Mesenchymal stem cell (in vitro differentiated cells and primary cell): ENCODE data around the gene HSFX3.
"Not testable (repeated sequence)": the region's sequence is repeated elsewhere in the genome, so short reads cannot be mapped to it uniquely, and the experiment has no call there.

Experiments
- DNase-seq: peaks from one replicate; pipeline ENCODE4 v3.0.0-alpha.2; 2013
- H2AFZ ChIP-seq: one replicate; pipeline ENCODE4 v1.6.1; 2013; ENCODE audit warnings: low read depth, mild to moderate bottlenecking, control low read depth, inconsistent platforms, low read length, moderate library complexity
- H2AK5ac ChIP-seq: 2 replicates; pipeline ENCODE4 v1.6.1; 2013; ENCODE audit warnings: low read length, moderate library complexity, mild to moderate bottlenecking, inconsistent platforms; ENCODE audit not compliant: severe bottlenecking
- H2BK120ac ChIP-seq: one replicate; pipeline ENCODE4 v1.6.1; 2013; ENCODE audit warnings: low read depth, mild to moderate bottlenecking, inconsistent platforms, low read length, moderate library complexity
- H2BK12ac ChIP-seq, 2 experiments: one replicate each; pipeline ENCODE4 v1.6.1; 2013; ENCODE audit warnings: inconsistent platforms in 2 of 2, low read length in 2 of 2, mild to moderate bottlenecking in 2 of 2, moderate library complexity in 2 of 2, control low read depth in 1 of 2
- H2BK15ac ChIP-seq: one replicate; pipeline ENCODE4 v1.6.1; 2013; ENCODE audit warnings: mild to moderate bottlenecking, low read depth, inconsistent platforms; ENCODE audit not compliant: poor library complexity, severe bottlenecking
- H2BK5ac ChIP-seq: 2 replicates; pipeline ENCODE4 v1.6.1; 2013; ENCODE audit warnings: low read depth, mild to moderate bottlenecking, low read length, control low read depth, inconsistent platforms; ENCODE audit not compliant: poor library complexity, severe bottlenecking
- H3K14ac ChIP-seq, 2 experiments: one replicate each; pipeline ENCODE4 v1.6.1; 2013; ENCODE audit warnings: inconsistent platforms in 2 of 2, low read length in 2 of 2, control low read depth in 1 of 2, mild to moderate bottlenecking in 1 of 2, moderate library complexity in 1 of 2
- H3K18ac ChIP-seq, 2 experiments: one replicate each; pipeline ENCODE4 v1.6.1; 2013; ENCODE audit warnings: inconsistent platforms in 2 of 2, low read length in 2 of 2, control low read depth in 1 of 2, low read depth in 1 of 2, mild to moderate bottlenecking in 1 of 2
- H3K23ac ChIP-seq, 2 experiments: one replicate each; pipeline ENCODE4 v1.6.1; 2013; ENCODE audit warnings: inconsistent platforms in 2 of 2, low read length in 2 of 2, mild to moderate bottlenecking in 2 of 2, moderate library complexity in 2 of 2, control low read depth in 1 of 2
- H3K27ac ChIP-seq: 2 replicates; pipeline ENCODE4 v1.5.1; 2013; ENCODE audit warnings: mild to moderate bottlenecking, moderate library complexity, low read length, control low read depth, inconsistent platforms; ENCODE audit not compliant: poor library complexity, severe bottlenecking
- H3K27me3 ChIP-seq, 2 experiments: 2 replicates each; pipeline versions ENCODE4 v1.6.1 to v1.7.0; 2013; ENCODE audit warnings: low read length in 2 of 2, mild to moderate bottlenecking in 2 of 2, moderate library complexity in 2 of 2, control low read depth in 1 of 2, inconsistent platforms in 1 of 2; ENCODE audit not compliant: control insufficient read depth in 1 of 2, insufficient read depth in 1 of 2
- H3K36me3 ChIP-seq, 2 experiments: 2 replicates each; pipeline versions ENCODE4 v1.6.1 to v1.7.0; 2013; ENCODE audit warnings: low read length in 2 of 2, control low read depth in 1 of 2, inconsistent platforms in 1 of 2, low read depth in 1 of 2, mild to moderate bottlenecking in 1 of 2; ENCODE audit not compliant: insufficient read depth in 2 of 2, control insufficient read depth in 1 of 2
- H3K4ac ChIP-seq, 2 experiments: one replicate each; pipeline ENCODE4 v1.6.1; 2013; ENCODE audit warnings: inconsistent platforms in 2 of 2, low read length in 2 of 2, mild to moderate bottlenecking in 2 of 2, moderate library complexity in 2 of 2, control low read depth in 1 of 2, low read depth in 1 of 2
- H3K4me1 ChIP-seq: 2 replicates; pipeline ENCODE4 v1.6.1; 2013; ENCODE audit warnings: low read depth, low read length, control low read depth; ENCODE audit not compliant: control insufficient read depth, insufficient read depth
- H3K4me2 ChIP-seq: 2 replicates; pipeline ENCODE4 v1.6.1; 2013; ENCODE audit warnings: low read length, mild to moderate bottlenecking, inconsistent platforms; ENCODE audit not compliant: poor library complexity, severe bottlenecking
- H3K4me3 ChIP-seq, 2 experiments: 2 replicates each; pipeline versions ENCODE4 v1.5.1 to v1.7.0; 2013; ENCODE audit warnings: low read length in 2 of 2, mild to moderate bottlenecking in 2 of 2, control low read depth in 1 of 2, low read depth in 1 of 2; ENCODE audit not compliant: insufficient read depth in 1 of 2
- H3K79me1 ChIP-seq: replicated peaks from 2 replicates; pipeline ENCODE4 v1.6.1; 2013; ENCODE audit warnings: mild to moderate bottlenecking, control low read depth, low read length, inconsistent platforms; ENCODE audit not compliant: poor library complexity, severe bottlenecking
- H3K9ac ChIP-seq: 2 replicates; pipeline ENCODE4 v1.7.0; 2013; ENCODE audit warnings: mild to moderate bottlenecking, low read length, moderate library complexity
- H3K9me3 ChIP-seq: 2 replicates; pipeline ENCODE4 v1.7.0; 2013; ENCODE audit warnings: mild to moderate bottlenecking, low read length; ENCODE audit not compliant: control insufficient read depth
- H4K8ac ChIP-seq: one replicate; pipeline ENCODE4 v1.6.1; 2013; ENCODE audit warnings: inconsistent platforms, mild to moderate bottlenecking, low read length, moderate library complexity
- H4K91ac ChIP-seq: one replicate; pipeline ENCODE4 v1.6.1; 2013; ENCODE audit warnings: mild to moderate bottlenecking, low read length, inconsistent platforms
- WGBS: methylation state at CpG from one replicate; pipeline ENCODE4 v1.1.7; 2013; ENCODE audit warnings: mixed read lengths; 5-methylcytosine and 5-hydroxymethylcytosine counted together

HSFX3 gene

GRCh38 chrX:149568701-149569296 lies 19.1 kb upstream of the HSFX3 start:
- Histone ChIP-seq H2BK12ac (no peak overlapping the region), H3K18ac (no peak overlapping the region), H3K27me3 (peaks cover 0 to 21% of the 10 kb centered on the region in 2 experiments), H2AK5ac (no peak overlapping the region), H3K4me1 (no peaks in the 10 kb centered on the region), H2AFZ (no peak overlapping the region), H3K9me3 (no peaks in the 10 kb centered on the region), H3K4ac (no peak overlapping the region), H3K36me3 (no peaks in the 10 kb centered on the region), H4K8ac (no peak overlapping the region), H2BK5ac (no peak overlapping the region), H3K79me1 (no peaks in the 10 kb centered on the region), H3K14ac (no peak overlapping the region), H2BK15ac (no peak overlapping the region), H4K91ac (no peak overlapping the region), H3K27ac (no peak overlapping the region), H2BK120ac (no peak overlapping the region), H3K4me3 (no peak overlapping the region), H3K9ac (no peak overlapping the region), H3K23ac (no peak overlapping the region), H3K4me2 (no peak overlapping the region)
- no peak for DNase-seq
- WGBS: 92% methylated on average over 4 of the region's 5 CpGs

- Histone ChIP-seq H3K4me1 (no peaks in the 10 kb centered on the region), H3K9ac (no peak overlapping the region), H3K27me3 (peaks cover 0 to 30% of the 10 kb centered on the region in 2 experiments), H3K36me3 (no peaks in the 10 kb centered on the region), H4K8ac (no peak overlapping the region), H3K18ac (no peak overlapping the region), H3K79me1 (no peaks in the 10 kb centered on the region), H3K14ac (no peak overlapping the region), H3K4me2 (no peak overlapping the region), H3K4ac (no peak overlapping the region), H2AFZ (no peak overlapping the region), H2BK120ac (no peak overlapping the region), H4K91ac (no peak overlapping the region), H2BK15ac (no peak overlapping the region), H3K9me3 (no peaks in the 10 kb centered on the region), H3K27ac (no peak overlapping the region), H2BK5ac (no peak overlapping the region), H3K4me3 (no peak overlapping the region), H2AK5ac (no peak overlapping the region), H2BK12ac (no peak overlapping the region), H3K23ac (no peak overlapping the region)
- 78% methylated on average over 6 of the region's 7 CpGs for WGBS
- no peak for DNase-seq
These were observed 18.1 kb upstream of the HSFX3 start for GRCh38 chrX:149567621-149568417.

- H2AK5ac ChIP-seq: no peak overlapping the region
- H3K79me1 ChIP-seq: no peaks in the 10 kb centered on the region
- no peak overlapping the region for H2BK120ac ChIP-seq
- H3K4me2 ChIP-seq: no peak overlapping the region
- no peak overlapping the region for H3K9ac ChIP-seq
- H3K27ac ChIP-seq: no peak overlapping the region
- no peak overlapping the region for H3K4me3 ChIP-seq
- peaks cover 0 to 21% of the 10 kb centered on the region in 2 experiments for H3K27me3 ChIP-seq
- no peaks in the 10 kb centered on the region for H3K9me3 ChIP-seq
- H2BK12ac ChIP-seq: no peak overlapping the region
- no peaks in the 10 kb centered on the region for H3K4me1 ChIP-seq
- no peak overlapping the region for H3K14ac ChIP-seq
- 86% methylated on average over 4 of the region's 4 CpGs for WGBS
- no peaks in the 10 kb centered on the region for H3K36me3 ChIP-seq
- no peak overlapping the region for H4K91ac ChIP-seq
- no peak overlapping the region for H4K8ac ChIP-seq
- no peak overlapping the region for H3K23ac ChIP-seq
- H2AFZ ChIP-seq: no peak overlapping the region
- no peak overlapping the region for H2BK5ac ChIP-seq
- H2BK15ac ChIP-seq: no peak overlapping the region
- H3K4ac ChIP-seq: no peak overlapping the region
- no peak overlapping the region for H3K18ac ChIP-seq
- no peak for DNase-seq
These were observed 13.6 kb upstream of the HSFX3 start for GRCh38 chrX:149563359-149563758.

GRCh38 chrX:149555251-149555650 lies 5.5 kb upstream of the HSFX3 start:
- H2BK12ac ChIP-seq, DNase-seq, H4K8ac ChIP-seq, H3K36me3 ChIP-seq, H2BK5ac ChIP-seq, H3K18ac ChIP-seq, H3K79me1 ChIP-seq, H2AK5ac ChIP-seq, H4K91ac ChIP-seq, H2AFZ ChIP-seq, H3K9ac ChIP-seq, H3K23ac ChIP-seq, H3K4me1 ChIP-seq, H2BK120ac ChIP-seq, H3K4ac ChIP-seq, H2BK15ac ChIP-seq, H3K27me3 ChIP-seq, H3K14ac ChIP-seq, H3K27ac ChIP-seq, H3K4me2 ChIP-seq, H3K9me3 ChIP-seq, H3K4me3 ChIP-seq: not testable (repeated sequence)
- no CpG with 5 or more reads among the region's 4 CpGs for WGBS
